ENCODE results near the gene WFDC2. TPM values are rescaled to one million over a fixed set of nuclear protein-coding genes. Genes with fewer than 3 reads are reported as not detected.
A peak's percentile ranks its signal among the peaks of the same experiment; 100 is the strongest.

Gene WFDC2
- total and polyA plus RNA-seq, 2 of the 4 experiments (the other 2 are of a cell fraction), result not detected

DNA sequence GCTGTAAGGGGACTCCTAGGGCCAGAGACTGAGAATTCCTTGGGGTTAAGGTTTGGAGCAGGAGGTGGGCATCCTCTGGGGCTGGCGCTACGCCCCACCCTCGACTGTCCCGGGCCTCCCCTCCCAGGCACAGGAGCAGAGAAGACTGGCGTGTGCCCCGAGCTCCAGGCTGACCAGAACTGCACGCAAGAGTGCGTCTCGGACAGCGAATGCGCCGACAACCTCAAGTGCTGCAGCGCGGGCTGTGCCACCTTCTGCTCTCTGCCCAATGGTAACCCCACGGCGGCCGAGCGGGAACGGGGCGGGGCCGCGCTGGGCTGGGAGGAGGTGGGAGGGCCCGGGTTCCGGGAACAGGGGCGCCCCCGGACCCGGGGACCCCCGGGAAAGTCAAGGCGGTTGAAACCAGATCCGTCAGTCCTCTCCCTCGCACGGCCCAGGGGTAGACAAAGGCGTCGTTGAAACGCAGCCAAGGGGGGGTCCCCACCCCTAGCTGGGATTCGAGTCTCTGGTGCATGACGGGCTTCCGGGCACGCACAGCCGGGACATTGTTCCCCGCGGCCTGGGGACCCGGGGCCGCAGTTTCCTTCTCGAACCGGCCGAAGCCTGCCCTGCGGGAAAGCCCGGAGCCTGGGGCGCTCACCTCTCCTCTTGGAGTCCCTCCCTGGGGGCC is 844 bp downstream of the WFDC2 start:
- H3K56ac ChIP-seq (ENCODE audit: extremely low read depth, insufficient read depth, low read length), result no peak overlapping the region
- dilution Hi-C loops (cut with HindIII; ENCODE audit: low sequenced_read_pairs, unreplicated experiment), result no loop called here
- no peaks in the 10 kb centered on the region for H3K36me3 ChIP-seq (ENCODE audit: control insufficient read depth, insufficient read depth, low read length)
- peak overlapping the region; percentile 7; the same call in 1 of the 2 replicates for H3K4me3 ChIP-seq (ENCODE audit: insufficient read depth, low read depth, low read length)
- no peak overlapping the region for H3K14ac ChIP-seq (replicated peaks; ENCODE audit: low read depth, low read length)
- no peak overlapping the region for H2BK15ac ChIP-seq (ENCODE audit: low read depth, low read length)
- H3K9me1 ChIP-seq (ENCODE audit: insufficient read depth, low read length), result no peaks in the 10 kb centered on the region
- H2BK120ac ChIP-seq (ENCODE audit: low read depth, low read length), result no peak overlapping the region
- H2BK5ac ChIP-seq (ENCODE audit: low read depth, low read length, poor library complexity, severe bottlenecking), result no peak overlapping the region
- 4% methylated on average over 22 of the region's 50 CpGs; no CpG with 5 or more reads in 1 of the 2 experiments for WGBS, 2 experiments (ENCODE audit: extremely low coverage in 2 of 2, insufficient read length in 1 of 2)
- intact Hi-C loops (cut with micrococcal nuclease), result no loop called here
- H2AFZ ChIP-seq (replicated peaks; ENCODE audit: low read length, poor library complexity), result peak overlapping the region; percentile 78
- no peak overlapping the region for H4K8ac ChIP-seq (ENCODE audit: low read depth in 2 of 2, low read length in 2 of 2)
- no peak overlapping the region for H3K27ac ChIP-seq (ENCODE audit: insufficient read depth, low read length)
- H3K79me1 ChIP-seq (ENCODE audit: low read depth in 1 of 2, low read length in 2 of 2), result no peaks in the 10 kb centered on the region
- ChIA-PET POLR2A (ENCODE audit: unreplicated experiment) (no interaction called here), CTCF (interaction anchor here (0.8 kb wide), 1 partner anchor 427 kb away, joined by 3 read pairs; no protein-coding TSS in a partner anchor)
- in situ Hi-C loops (cut with MboI; ENCODE audit: low sequenced_read_pairs), result no loop called here
- no peak overlapping the region for H3K9ac ChIP-seq (ENCODE audit: low read depth, low read length)
- peak overlapping the region; percentile 62; the same call in 1 of the 2 replicates for H3K4me2 ChIP-seq (ENCODE audit: low read depth, low read length)
- no peak overlapping the region for H2AK5ac ChIP-seq (ENCODE audit: low read depth, low read length)
- peaks cover 43% of the 10 kb centered on the region for H3K27me3 ChIP-seq (ENCODE audit: control insufficient read depth, insufficient read depth, low read length)
- no peaks in the 10 kb centered on the region for H3K9me3 ChIP-seq (ENCODE audit: control insufficient read depth, insufficient read depth, low read length)
- ATAC-seq (ENCODE audit: low read depth) (peak; percentile 90), DNase-seq (no peak)
- H2AK9ac ChIP-seq (replicated peaks; ENCODE audit: low read depth, low read length, poor library complexity), result no peak overlapping the region
- H3K23ac ChIP-seq (ENCODE audit: low read depth, low read length), result no peak overlapping the region
- BruUV-seq (replicated peaks), result no TSS peak
- no peak overlapping the region for H3K18ac ChIP-seq (ENCODE audit: low read depth, low read length)
- no peak overlapping the region for H4K91ac ChIP-seq (ENCODE audit: insufficient read depth, low read depth, low read length)
- no peak overlapping the region for H4K5ac ChIP-seq (ENCODE audit: low read depth, low read length)
- H2BK20ac ChIP-seq (ENCODE audit: low read depth, low read length), result no peak overlapping the region
- no peaks in the 10 kb centered on the region for H4K20me1 ChIP-seq (ENCODE audit: insufficient read depth, low read length)
- no peaks in the 10 kb centered on the region; the same call in 1 of the 2 replicates for H3K4me1 ChIP-seq (ENCODE audit: control insufficient read depth, insufficient read depth, low read length)
- no peak for TF ChIP-seq RFX5 (IDR thresholded peaks at IDR 0.05; ENCODE audit: low read depth, low read length)
- TF ChIP-seq MAZ (IDR thresholded peaks at IDR 0.05; ENCODE audit: borderline replicate concordance, low read depth, low read length), result no peak
- TF ChIP-seq POLR2A (IDR thresholded peaks at IDR 0.05; ENCODE audit: low read depth, low read length), result no peak
- TF ChIP-seq, protein P1, sequence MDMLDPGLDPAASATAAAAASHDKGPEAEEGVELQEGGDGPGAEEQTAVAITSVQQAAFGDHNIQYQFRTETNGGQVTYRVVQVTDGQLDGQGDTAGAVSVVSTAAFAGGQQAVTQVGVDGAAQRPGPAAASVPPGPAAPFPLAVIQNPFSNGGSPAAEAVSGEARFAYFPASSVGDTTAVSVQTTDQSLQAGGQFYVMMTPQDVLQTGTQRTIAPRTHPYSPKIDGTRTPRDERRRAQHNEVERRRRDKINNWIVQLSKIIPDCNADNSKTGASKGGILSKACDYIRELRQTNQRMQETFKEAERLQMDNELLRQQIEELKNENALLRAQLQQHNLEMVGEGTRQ (IDR thresholded peaks at IDR 0.05; ENCODE audit: low read depth, low read length), result no peak
- TF ChIP-seq MAFK (IDR thresholded peaks at IDR 0.05; ENCODE audit: low read depth, low read length), result no peak
- TF ChIP-seq RAD21 (IDR thresholded peaks at IDR 0.05; ENCODE audit: low read length), result no peak
- no peak for TF ChIP-seq NFE2L2 (IDR thresholded peaks at IDR 0.05; ENCODE audit: low read depth, low read length)
- no peak for TF ChIP-seq SMC3 (IDR thresholded peaks at IDR 0.05; ENCODE audit: low read depth, low read length)
- TF ChIP-seq FOS (IDR thresholded peaks at IDR 0.05; ENCODE audit: low read depth, low read length), result no peak
- TF ChIP-seq, protein P2, sequence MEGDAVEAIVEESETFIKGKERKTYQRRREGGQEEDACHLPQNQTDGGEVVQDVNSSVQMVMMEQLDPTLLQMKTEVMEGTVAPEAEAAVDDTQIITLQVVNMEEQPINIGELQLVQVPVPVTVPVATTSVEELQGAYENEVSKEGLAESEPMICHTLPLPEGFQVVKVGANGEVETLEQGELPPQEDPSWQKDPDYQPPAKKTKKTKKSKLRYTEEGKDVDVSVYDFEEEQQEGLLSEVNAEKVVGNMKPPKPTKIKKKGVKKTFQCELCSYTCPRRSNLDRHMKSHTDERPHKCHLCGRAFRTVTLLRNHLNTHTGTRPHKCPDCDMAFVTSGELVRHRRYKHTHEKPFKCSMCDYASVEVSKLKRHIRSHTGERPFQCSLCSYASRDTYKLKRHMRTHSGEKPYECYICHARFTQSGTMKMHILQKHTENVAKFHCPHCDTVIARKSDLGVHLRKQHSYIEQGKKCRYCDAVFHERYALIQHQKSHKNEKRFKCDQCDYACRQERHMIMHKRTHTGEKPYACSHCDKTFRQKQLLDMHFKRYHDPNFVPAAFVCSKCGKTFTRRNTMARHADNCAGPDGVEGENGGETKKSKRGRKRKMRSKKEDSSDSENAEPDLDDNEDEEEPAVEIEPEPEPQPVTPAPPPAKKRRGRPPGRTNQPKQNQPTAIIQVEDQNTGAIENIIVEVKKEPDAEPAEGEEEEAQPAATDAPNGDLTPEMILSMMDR (conservative IDR thresholded peaks at IDR 0.05; ENCODE audit: low read depth, low read length), result no peak
- TF ChIP-seq RCOR1 (IDR thresholded peaks at IDR 0.05; ENCODE audit: insufficient replicate concordance, low read length), result no peak
- no peak for TF ChIP-seq ELK1 (IDR thresholded peaks at IDR 0.05; ENCODE audit: borderline replicate concordance, low read depth, low read length)
- no peak for TF ChIP-seq MXI1 (IDR thresholded peaks at IDR 0.05; ENCODE audit: borderline replicate concordance, low read depth, low read length)
- no peak overlapping the region for H3K4ac ChIP-seq (ENCODE audit: low read depth, low read length)

Data from IMR-90 (cell line).